T-helper 2 cell (primary cell): ENCODE measurements around the gene PDGFA.

Experiments
- DNase-seq, 5 experiments: peaks; one replicate each; pipeline versions ENCODE4 v3.0.0 to v3.0.0-alpha.2; 2012 to 2022

PDGFA gene

GRCh38 chr7:489876-490275 is 29.8 kb downstream of the PDGFA start:
- no peak for DNase-seq

- no peak for DNase-seq
Observed at GRCh38 chr7:486216-486743, 33.4 kb downstream of the PDGFA start.

DNA sequence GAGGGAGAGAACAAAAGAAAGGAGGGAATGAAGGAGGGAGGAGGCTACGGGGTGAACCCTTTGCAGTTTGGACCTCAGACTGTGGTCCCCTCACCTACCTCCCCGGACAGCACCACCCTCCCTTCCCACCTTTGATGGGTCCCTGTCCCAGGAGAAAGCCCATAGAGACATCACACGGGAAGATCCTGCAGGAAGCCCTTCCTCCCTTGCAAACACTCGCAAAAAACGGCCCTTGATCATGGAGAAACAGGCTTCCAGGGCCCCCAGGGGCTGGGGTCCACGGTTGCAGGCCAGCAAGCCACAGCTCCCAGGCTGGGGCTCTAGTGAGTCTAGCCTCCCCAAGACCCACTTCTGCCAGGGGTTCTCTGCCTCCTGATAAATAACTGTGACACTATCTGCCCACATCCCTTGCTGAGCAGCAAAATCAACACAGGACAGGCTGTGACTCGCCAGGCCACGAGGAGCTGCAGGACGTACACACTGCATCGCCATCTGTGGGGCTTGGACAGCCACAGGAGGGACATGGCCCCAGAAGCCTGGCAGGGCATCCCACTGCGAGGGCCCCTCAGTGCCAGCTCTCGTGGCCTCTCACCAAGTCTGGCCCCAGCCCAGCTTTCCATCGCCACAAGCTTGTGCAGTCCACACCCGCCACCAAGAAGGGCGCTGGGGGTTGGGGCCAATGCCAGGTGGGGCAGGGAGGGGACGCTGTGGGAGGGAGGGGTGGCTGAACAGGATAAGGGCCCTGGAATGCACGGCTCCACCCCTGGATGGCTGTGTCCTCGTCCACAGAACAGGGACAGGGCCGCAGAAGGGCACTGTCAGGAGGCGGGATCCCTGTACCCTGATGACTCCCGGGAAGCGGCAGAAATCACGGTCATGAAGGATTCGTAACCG is 34.2 kb downstream of the PDGFA start:
- DNase-seq = no peak

DNA sequence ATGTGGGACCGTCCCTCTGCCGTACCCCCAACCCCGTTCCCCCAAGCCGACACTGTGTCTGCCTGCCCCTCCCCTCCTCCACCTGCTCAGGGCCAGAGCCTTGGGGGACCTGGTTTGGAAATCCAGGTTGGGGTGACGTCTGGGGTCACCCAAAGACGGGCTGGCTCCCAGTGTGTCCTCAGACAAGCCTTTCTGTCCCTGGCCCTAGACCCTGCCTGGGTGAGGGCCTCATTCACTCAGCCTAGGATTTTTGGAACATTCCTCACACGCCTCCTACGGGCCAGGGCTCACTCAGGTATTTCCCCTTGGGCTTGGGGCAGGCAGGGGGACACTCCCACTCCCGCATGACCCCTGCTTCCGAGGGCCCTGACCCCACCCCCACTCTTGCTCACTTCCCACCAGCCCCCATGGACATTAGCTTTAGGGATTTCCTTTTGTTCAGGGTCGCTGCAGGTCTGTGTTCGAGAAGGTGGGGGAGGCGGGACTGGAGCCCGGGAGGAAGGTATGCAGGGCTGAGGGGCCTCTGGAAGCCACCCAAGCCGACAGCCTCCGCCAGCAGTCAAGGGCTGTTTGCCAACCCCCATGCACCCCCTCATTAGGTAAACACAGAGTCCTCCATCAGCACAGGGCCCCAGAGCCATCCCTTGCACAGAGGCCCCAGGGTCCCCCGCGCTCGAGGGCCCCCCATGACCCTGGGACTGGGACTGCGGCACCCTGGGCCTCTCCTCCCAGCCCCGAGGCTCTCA is 35.1 kb downstream of the PDGFA start:
- no peak for DNase-seq

- no peak for DNase-seq
Observed at GRCh38 chr7:483656-484355, 35.8 kb downstream of the PDGFA start.

DNA sequence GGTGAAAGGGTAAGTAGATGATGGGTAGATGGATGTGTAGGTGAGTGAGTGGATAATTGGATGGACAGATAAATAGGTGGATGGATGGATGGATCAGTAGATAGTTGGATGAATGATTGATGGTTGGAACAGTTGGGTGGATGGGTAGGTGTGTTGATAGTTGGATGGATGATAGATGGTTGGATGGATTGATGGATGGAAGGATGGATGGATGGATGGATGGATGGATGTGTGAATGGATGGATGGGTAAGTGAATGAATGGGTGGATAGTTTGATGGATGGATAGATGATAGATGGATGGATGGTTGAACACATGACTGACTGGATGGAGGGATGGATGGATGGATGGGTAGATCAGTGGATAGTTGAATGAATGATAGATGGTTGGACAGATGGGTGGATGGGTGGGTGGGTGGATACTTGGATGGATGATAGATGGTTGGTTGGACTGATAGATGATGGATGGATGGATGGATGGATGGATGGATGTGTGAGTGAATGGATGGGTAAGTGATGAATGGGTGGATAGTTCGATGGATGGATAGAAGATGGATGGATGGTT is 37.0 kb downstream of the PDGFA start:
- no peak for DNase-seq

DNA sequence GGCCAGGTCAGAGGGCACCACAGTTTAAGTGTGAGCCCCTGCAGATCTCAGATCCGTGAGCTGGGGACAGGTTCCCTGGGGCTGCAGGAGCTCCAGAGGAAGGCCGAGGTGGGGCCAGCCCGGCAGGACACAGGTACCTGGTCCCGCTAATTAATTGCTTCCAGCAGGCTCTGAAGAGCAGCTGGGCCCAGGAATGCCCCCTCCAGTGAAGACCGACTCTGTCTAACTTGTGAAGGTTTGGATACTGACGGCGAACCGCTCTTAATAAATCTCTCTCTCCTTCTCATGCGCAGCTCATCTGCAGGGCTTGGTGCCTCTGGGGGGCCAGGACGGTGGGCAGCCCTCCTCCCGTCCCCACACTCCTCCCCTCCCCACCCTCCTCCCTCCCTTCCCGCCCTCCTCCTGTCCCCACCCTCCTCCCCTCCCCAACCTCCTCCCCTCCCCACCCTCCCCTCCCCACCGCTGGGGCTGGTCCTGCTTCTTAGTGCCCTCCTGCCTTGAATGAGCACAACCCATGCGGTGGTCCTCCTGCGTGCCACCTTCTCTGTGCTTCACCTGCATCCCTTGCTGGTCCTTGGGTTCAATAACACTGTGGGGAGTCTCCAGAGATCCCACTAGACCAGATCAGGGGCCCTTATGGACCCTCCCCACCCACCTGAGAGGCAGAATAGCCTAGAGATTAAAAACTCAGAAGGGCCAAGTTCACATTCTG is 38.3 kb downstream of the PDGFA start:
- no peak for DNase-seq

DNA sequence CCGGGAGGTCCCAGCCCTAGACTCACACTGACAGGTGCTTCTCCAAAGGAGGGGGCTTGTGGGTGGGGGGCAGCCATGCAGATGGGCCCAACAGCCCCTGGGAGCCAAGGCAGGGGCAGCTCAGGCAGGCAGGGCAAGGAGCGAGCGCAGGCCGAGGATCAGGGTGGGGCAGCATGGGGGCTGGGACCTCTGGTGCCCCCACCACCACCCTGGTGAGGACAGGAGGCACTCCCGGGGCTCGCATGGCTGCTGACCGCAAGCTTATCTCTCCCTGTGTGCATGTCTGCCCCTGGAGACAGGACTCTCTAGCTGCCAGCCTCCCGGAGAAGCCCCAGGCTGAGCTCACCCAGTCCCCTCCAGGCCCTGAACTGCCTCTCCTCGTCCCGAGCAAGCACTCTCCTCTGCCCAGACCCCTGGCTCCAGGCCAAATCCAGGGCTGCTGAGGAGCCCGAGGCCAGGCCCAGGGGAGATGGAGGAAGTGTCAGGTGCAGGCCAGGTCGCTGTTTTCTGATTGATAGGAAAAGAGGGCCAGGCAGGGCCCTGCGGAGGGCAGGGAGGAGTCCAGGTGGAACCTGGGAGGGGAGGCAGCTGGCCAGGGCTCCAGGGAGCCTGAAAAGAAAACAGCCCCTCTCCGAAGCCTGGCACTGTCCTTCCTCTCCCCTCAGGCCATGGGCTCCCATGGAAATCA is 39.0 kb downstream of the PDGFA start:
- DNase-seq = no peak

- DNase-seq = no peak
Observed at GRCh38 chr7:479948-480499, 39.6 kb downstream of the PDGFA start.

GRCh38 chr7:479115-479947 is 40.3 kb downstream of the PDGFA start:
- DNase-seq = peak in 1 of 5 experiments; percentile 1

GRCh38 chr7:477626-478220 is 41.9 kb downstream of the PDGFA start:
- DNase-seq = no peak

- DNase-seq = no peak
Observed at GRCh38 chr7:476736-477360, 42.8 kb downstream of the PDGFA start.

GRCh38 chr7:475951-476441 is 43.6 kb downstream of the PDGFA start:
- DNase-seq = no peak

GRCh38 chr7:475425-475728 is 44.3 kb downstream of the PDGFA start:
- DNase-seq = no peak

GRCh38 chr7:474605-475424 is 44.8 kb downstream of the PDGFA start:
- no peak for DNase-seq

- DNase-seq = no peak
Observed at GRCh38 chr7:473870-474604, 45.6 kb downstream of the PDGFA start.

GRCh38 chr7:473211-473734 is 46.4 kb downstream of the PDGFA start:
- DNase-seq = no peak

- no peak for DNase-seq
Observed at GRCh38 chr7:472640-472957, 47.0 kb downstream of the PDGFA start.
